Testis (tissue), 2 donors: ENCODE data around the gene TNFAIP1.

Source experiments
- CTCF ChIP-seq, 3 experiments: fragments of 450-650 bp in 2 of 3; fragments of 200-600 bp in 1 of 3; sonication (generic) in 1 of 3; IDR thresholded peaks; one replicate each; pipeline ENCODE4 v1.5.1; 2016 to 2019; ENCODE audit warnings: antibody characterized with exemption in 3 of 3, mild to moderate bottlenecking in 2 of 3, moderate library complexity in 1 of 3
- POLR2A ChIP-seq: fragments of 450-650 bp; IDR thresholded peaks from one replicate; pipeline ENCODE4 v1.6.1; 2017; ENCODE audit warnings: antibody characterized with exemption, mild to moderate bottlenecking, moderate library complexity

- TF ChIP-seq CTCF (IDR thresholded peaks at IDR 0.05): no peak
- no peak for TF ChIP-seq POLR2A
These were observed 7.9 kb upstream of the TNFAIP1 start for GRCh38 chr17:28327709-28328108.
